GM23338 (cell line): ENCODE measurements around the gene CNTNAP5. TPM values are rescaled to one million over a fixed set of nuclear protein-coding genes. Genes with fewer than 3 reads are reported as not detected.

Source experiments
- ATAC-seq: fragments of 200-7000 bp; cut with Tn5 transposase; 3 replicates; pipeline ENCODE4 v1.9.1; 2020
- DNase-seq: peaks from one replicate; pipeline ENCODE4 v3.0.0-alpha.2; 2015; ENCODE audit warnings: low spot score
- H2AFZ ChIP-seq: fragments of 200-600 bp; sonication (generic); 2 replicates; pipeline ENCODE4 v1.8.0; 2016; ENCODE audit warnings: antibody characterized with exemption, mild to moderate bottlenecking, moderate library complexity
- H3F3A ChIP-seq: fragments of 200-600 bp; sonication (generic); replicated peaks from 2 replicates; pipeline ENCODE4 v1.8.0; 2017; ENCODE audit warnings: antibody characterized with exemption, mixed run types, low read depth
- H3K27ac ChIP-seq: fragments of 200-600 bp; sonication (generic); 2 replicates; pipeline ENCODE4 v1.6.1; 2016; ENCODE audit warnings: low read depth
- H3K27me3 ChIP-seq: fragments of 200-600 bp; sonication (generic); 2 replicates; pipeline ENCODE4 v1.8.0; 2016; ENCODE audit warnings: mild to moderate bottlenecking, mixed run types, moderate library complexity; ENCODE audit not compliant: insufficient read depth
- H3K36me3 ChIP-seq: fragments of 200-600 bp; sonication (generic); 2 replicates; pipeline ENCODE4 v1.8.0; 2016; ENCODE audit warnings: mild to moderate bottlenecking; ENCODE audit not compliant: insufficient read depth
- H3K4me1 ChIP-seq: fragments of 200-600 bp; sonication (generic); 2 replicates; pipeline ENCODE4 v1.8.0; 2016; ENCODE audit warnings: mild to moderate bottlenecking, moderate library complexity; ENCODE audit not compliant: insufficient read depth
- H3K4me2 ChIP-seq: fragments of 200-600 bp; sonication (generic); 2 replicates; pipeline ENCODE4 v1.7.1; 2017; ENCODE audit warnings: mixed run types
- H3K4me3 ChIP-seq: fragments of 200-600 bp; sonication (generic); 2 replicates; pipeline ENCODE4 v1.6.1; 2016; ENCODE audit warnings: mixed run types
- H3K79me2 ChIP-seq: fragments of 200-600 bp; sonication (generic); replicated peaks from 2 replicates; pipeline ENCODE4 v1.8.0; 2017; ENCODE audit warnings: mild to moderate bottlenecking; ENCODE audit not compliant: insufficient read depth
- H3K9me2 ChIP-seq: fragments of 200-600 bp; sonication (generic); 2 replicates; pipeline ENCODE4 v1.8.0; 2017; ENCODE audit not compliant: insufficient read depth
- H4K20me1 ChIP-seq: fragments of 200-600 bp; sonication (generic); replicated peaks from 2 replicates; pipeline ENCODE4 v1.8.0; 2017; ENCODE audit warnings: mild to moderate bottlenecking; ENCODE audit not compliant: insufficient read depth
- H3K27ac Mint-ChIP-seq: 2 replicates; pipeline ENCODE4 v1.8.0; 2020; ENCODE audit warnings: inconsistent platforms, mild to moderate bottlenecking, moderate library complexity, mixed read lengths
- H3K27me3 Mint-ChIP-seq: 3 replicates; pipeline ENCODE4 v1.8.0; 2022; ENCODE audit warnings: low read depth, mild to moderate bottlenecking, moderate library complexity, mixed read lengths, inconsistent platforms; ENCODE audit not compliant: insufficient read depth, poor library complexity
- H3K36me3 Mint-ChIP-seq: 3 replicates; pipeline ENCODE4 v1.8.0; 2021; ENCODE audit warnings: low read depth, mild to moderate bottlenecking, inconsistent platforms, moderate library complexity, mixed read lengths
- H3K4me1 Mint-ChIP-seq: 3 replicates; pipeline ENCODE4 v1.8.0; 2020; ENCODE audit warnings: mild to moderate bottlenecking, inconsistent platforms, mixed read lengths
- H3K4me3 Mint-ChIP-seq: 3 replicates; pipeline ENCODE4 v1.8.0; 2021; ENCODE audit warnings: moderate library complexity, mild to moderate bottlenecking, inconsistent platforms, mixed read lengths
- H3K9me3 Mint-ChIP-seq: 3 replicates; pipeline ENCODE4 v1.8.0; 2020; ENCODE audit warnings: moderate library complexity, mild to moderate bottlenecking, inconsistent platforms, mixed read lengths
- CREB1 ChIP-seq: fragments of 250-450 bp; sonication (Bioruptor Pico); IDR thresholded peaks from 2 replicates; pipeline ENCODE4 v1.5.0; 2020; ENCODE audit warnings: low read depth, mild to moderate bottlenecking, moderate library complexity
- ETS1 ChIP-seq: IDR thresholded peaks from 2 replicates; pipeline ENCODE4 v1.6.1; 2016; ENCODE audit warnings: antibody characterized with exemption
- EZH2 ChIP-seq: fragments of 200-600 bp; sonication (generic); IDR thresholded peaks from one replicate; pipeline ENCODE4 v1.8.0; 2017; ENCODE audit warnings: antibody characterized with exemption, mild to moderate bottlenecking, low read depth; ENCODE audit not compliant: unreplicated experiment
- JUNB ChIP-seq: IDR thresholded peaks from one replicate; pipeline ENCODE4 v1.6.1; 2016; ENCODE audit warnings: antibody characterized with exemption; ENCODE audit not compliant: unreplicated experiment
- NANOG ChIP-seq: IDR thresholded peaks from 2 replicates; pipeline ENCODE4 v1.6.1; 2016; ENCODE audit warnings: antibody characterized with exemption, borderline replicate concordance
- REST ChIP-seq: IDR thresholded peaks from one replicate; pipeline ENCODE4 v1.6.1; 2018; ENCODE audit warnings: antibody characterized with exemption; ENCODE audit not compliant: unreplicated experiment
- STAT1 ChIP-seq: IDR thresholded peaks from one replicate; pipeline ENCODE4 v1.6.1; 2016; ENCODE audit warnings: antibody characterized with exemption; ENCODE audit not compliant: unreplicated experiment
- ZNF114 ChIP-seq: fragments of 250-450 bp; sonication (Bioruptor Pico); IDR thresholded peaks from 2 replicates; pipeline ENCODE4 v1.5.0; 2020; ENCODE audit warnings: mild to moderate bottlenecking, moderate library complexity
- ZNF331 ChIP-seq: fragments of 250-450 bp; sonication (Bioruptor Pico); IDR thresholded peaks from 2 replicates; pipeline ENCODE4 v1.5.0; 2020; ENCODE audit warnings: low read depth, mild to moderate bottlenecking, moderate library complexity
- polyA plus RNA-seq: library from polyadenylated mRNA; unstranded; fragments of >200 nt; fragmentation: Nextera tagmentation; extraction: Ambion mirVana; gene quantifications from 2 replicates; pipeline ENCODE4 v1.2.1, GENCODE V29; 2016
- total RNA-seq: library from RNA; depleted of rRNA; stranded (reverse); fragments of >200 nt; shearing (Covaris generic); gene quantifications from 2 replicates; pipeline ENCODE4 v1.2.3, GENCODE V29; 2014

The CNTNAP5 gene
- total and polyA plus RNA-seq, 2 experiments from 2014 or later = 0.49 to 0.50 TPM

GRCh38 chr2:124923097-124923496 is 898.0 kb downstream of the CNTNAP5 start:
- no peak for DNase-seq
- peaks cover 12% of the 10 kb centered on the region for H3K9me2 ChIP-seq
- Mint-ChIP-seq H3K4me3 (no peak overlapping the region), H3K4me1 (peaks cover 6% of the 10 kb centered on the region; the same call in 2 of the 3 replicates), H3K27me3 (no peaks in the 10 kb centered on the region), H3K9me3 (peaks cover 6% of the 10 kb centered on the region), H3K27ac (no peak overlapping the region), H3K36me3 (peaks cover 5% of the 10 kb centered on the region)
- no peaks in the 10 kb centered on the region for H4K20me1 ChIP-seq
- H3F3A ChIP-seq = no peaks in the 10 kb centered on the region
- H3K36me3 ChIP-seq = no peaks in the 10 kb centered on the region
- ATAC-seq = no peak
- no peak overlapping the region for H3K4me2 ChIP-seq
- no peak overlapping the region for H3K4me3 ChIP-seq
- H2AFZ ChIP-seq = no peak overlapping the region
- TF ChIP-seq JUNB (no peak), CREB1 (CRISPR knock-in tag) (no peak), ZNF331 (CRISPR knock-in tag) (no peak), EZH2 (no peak), STAT1 (no peak), ETS1 (no peak), REST (no peak), ZNF114 (CRISPR knock-in tag) (no peak), NANOG (no peak)
- H3K79me2 ChIP-seq = no peaks in the 10 kb centered on the region
- no peaks in the 10 kb centered on the region for H3K27me3 ChIP-seq
- H3K4me1 ChIP-seq = no peaks in the 10 kb centered on the region
- H3K27ac ChIP-seq = no peak overlapping the region

GRCh38 chr2:124933883-124934282 is 908.8 kb downstream of the CNTNAP5 start:
- Histone ChIP-seq H3K79me2 (no peaks in the 10 kb centered on the region), H3K9me2 (peaks cover 7% of the 10 kb centered on the region), H3K4me3 (no peak overlapping the region), H3K27me3 (no peaks in the 10 kb centered on the region), H3F3A (no peaks in the 10 kb centered on the region), H4K20me1 (no peaks in the 10 kb centered on the region), H3K36me3 (no peaks in the 10 kb centered on the region), H3K4me2 (no peak overlapping the region), H3K27ac (no peak overlapping the region), H3K4me1 (no peaks in the 10 kb centered on the region), H2AFZ (no peak overlapping the region)
- no peak overlapping the region for H3K4me3 Mint-ChIP-seq
- DNase-seq (no peak), ATAC-seq (no peak)
- H3K27me3 Mint-ChIP-seq = no peaks in the 10 kb centered on the region
- no peak overlapping the region for H3K27ac Mint-ChIP-seq
- H3K4me1 Mint-ChIP-seq = no peaks in the 10 kb centered on the region
- H3K9me3 Mint-ChIP-seq = no peaks in the 10 kb centered on the region
- no peaks in the 10 kb centered on the region; the same call in 2 of the 3 replicates for H3K36me3 Mint-ChIP-seq
- no peak for TF ChIP-seq EZH2
- TF ChIP-seq STAT1 = no peak
- no peak for TF ChIP-seq REST
